Panc1 (cell line): ENCODE results near the gene TTLL12. TPM values are rescaled to one million over a fixed set of nuclear protein-coding genes. Genes with fewer than 3 reads are reported as not detected.

Experiments
- ATAC-seq: fragments of 200-7000 bp; cut with Tn5 transposase; 2 replicates; pipeline ENCODE4 v1.9.1; 2020; ENCODE audit warnings: mild to moderate bottlenecking, moderate library complexity
- BruUV-seq: library from RNA; stranded (reverse); fragments of 400-500 nt; replicated peaks from 2 replicates; lab custom pipeline; 2021; lab: Mats Ljungman, UMichigan
- CTCF ChIA-PET: fragments of 300-600 bp; sonication (Branson Sonifier 250); formaldehyde crosslinking; loops from one replicate; lab custom pipeline; 2022; ENCODE audit warnings: antibody characterized with exemption; lab: Charles Lee
- POLR2A ChIA-PET: fragments of 300-600 bp; sonication (Branson Sonifier 250); formaldehyde crosslinking; loops from one replicate; lab custom pipeline; 2022; ENCODE audit warnings: antibody characterized with exemption; lab: Charles Lee
- DNase-seq: peaks from one replicate; pipeline ENCODE4 v3.0.0-alpha.2; 2010; ENCODE audit warnings: low read depth, low spot score
- H3K27ac ChIP-seq: 2 replicates; pipeline ENCODE4 v1.5.1; 2011; ENCODE audit warnings: mild to moderate bottlenecking, low read length, inconsistent platforms
- H3K27me3 ChIP-seq: fragments of 200-500 bp; sonication (Bioruptor generic); 2 replicates; pipeline ENCODE4 v1.6.0; 2014; ENCODE audit warnings: low read length, inconsistent platforms; ENCODE audit not compliant: control insufficient read depth, insufficient read depth
- H3K36me3 ChIP-seq: fragments of 200-500 bp; sonication (Bioruptor generic); 2 replicates; pipeline ENCODE4 v1.5.1; 2014; ENCODE audit warnings: inconsistent platforms, mild to moderate bottlenecking, low read length, moderate library complexity; ENCODE audit not compliant: control insufficient read depth, insufficient read depth
- H3K4me1 ChIP-seq: 2 replicates; pipeline ENCODE4 v1.5.1; 2011; ENCODE audit warnings: inconsistent platforms, mild to moderate bottlenecking, low read length, moderate library complexity; ENCODE audit not compliant: control insufficient read depth, insufficient read depth
- H3K4me3 ChIP-seq, 2 experiments: 2 replicates each; pipeline ENCODE4 v1.5.1; 2011 to 2012; ENCODE audit warnings: low read depth in 2 of 2, low read length in 2 of 2, mild to moderate bottlenecking in 2 of 2, inconsistent platforms in 1 of 2, moderate library complexity in 1 of 2
- H3K9me3 ChIP-seq: fragments of 200-500 bp; sonication (Bioruptor generic); 2 replicates; pipeline ENCODE4 v1.5.1; 2014; ENCODE audit warnings: low read depth, mild to moderate bottlenecking, inconsistent platforms, low read length, moderate library complexity; ENCODE audit not compliant: control insufficient read depth, insufficient read depth
- POLR2AphosphoS5 ChIP-seq: IDR thresholded peaks from 2 replicates; pipeline ENCODE4 v1.6.1; 2012; ENCODE audit warnings: mild to moderate bottlenecking, low read depth, low read length, moderate library complexity
- SIN3A ChIP-seq: IDR thresholded peaks from 2 replicates; pipeline ENCODE4 v1.6.1; 2012; ENCODE audit warnings: low read depth, mild to moderate bottlenecking, low read length, moderate library complexity, borderline replicate concordance; ENCODE audit not compliant: insufficient read depth
- TCF7L2 ChIP-seq: IDR thresholded peaks from 2 replicates; pipeline ENCODE4 v1.6.1; 2011; ENCODE audit warnings: mild to moderate bottlenecking, low read depth, low read length, inconsistent platforms
- in situ Hi-C: cut with HindIII; loops from 2 replicates; pipeline ENCODE4 v1.10.0; 2016; ENCODE audit warnings: low sequenced_read_pairs, low pct_unique_long_range_greater_than_20kb
- intact Hi-C: fragments of 100-400 bp; cut with micrococcal nuclease; formaldehyde crosslinking; loops from one replicate; pipeline ENCODE4 v1.10.0; 2022; ENCODE audit not compliant: unreplicated experiment
- total RNA-seq: library from RNA; stranded (reverse); gene quantifications from one replicate; pipeline ENCODE4 v1.2.1, GENCODE V29; 2021; ENCODE audit not compliant: unreplicated experiment
- TF ChIP-seq, protein P1 (sequence below): fragments of 450-650 bp; IDR thresholded peaks from 2 replicates; pipeline ENCODE4 v1.5.1; 2017; ENCODE audit warnings: mild to moderate bottlenecking
- TF ChIP-seq, protein P2 (sequence below), 2 experiments: IDR thresholded peaks; 2 replicates each; pipeline ENCODE4 v1.6.1; 2011 to 2012; ENCODE audit warnings: low read depth in 2 of 2, control low read depth in 1 of 2, low read length in 1 of 2, mild to moderate bottlenecking in 1 of 2, moderate library complexity in 1 of 2; ENCODE audit not compliant: insufficient read depth in 1 of 2

Gene TTLL12
- total RNA-seq, 1 experiment from 2014 or later, result 26.3 TPM

DNA sequence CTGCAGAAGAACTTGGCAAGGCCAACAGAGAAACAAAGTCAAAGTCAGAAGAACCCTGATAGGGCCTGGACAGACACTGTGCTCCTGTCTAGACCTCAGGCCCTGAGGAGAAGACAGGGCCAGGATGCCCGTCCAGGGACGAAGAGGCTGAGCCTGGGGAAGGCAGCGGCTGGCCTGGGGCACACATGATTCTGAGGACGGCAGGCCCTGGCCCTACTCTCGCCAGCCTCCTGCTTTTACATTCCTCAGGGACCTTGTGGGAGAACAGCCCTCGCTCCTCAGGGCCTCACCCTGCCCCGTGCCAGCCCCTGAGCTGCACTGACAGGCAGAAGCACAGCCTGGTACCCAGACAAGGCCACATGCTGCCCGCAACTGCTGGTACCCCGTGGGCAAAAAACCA lies 43.6 kb upstream of the TTLL12 start:
- no peak overlapping the region for H3K4me3 ChIP-seq
- ChIA-PET POLR2A (no interaction called here), CTCF (no interaction called here)
- intact Hi-C loops, result no loop called here
- in situ Hi-C loops, result no loop called here
- no peaks in the 10 kb centered on the region for H3K27me3 ChIP-seq
- no peaks in the 10 kb centered on the region for H3K36me3 ChIP-seq
- DNase-seq (no peak), ATAC-seq (0 out of 2 replicates have a peak, but pooled peaks have one; percentile 6)
- BruUV-seq, result no TSS peak
- H3K9me3 ChIP-seq, result no peaks in the 10 kb centered on the region
- TF ChIP-seq TCF7L2 (no peak), SIN3A (no peak), POLR2AphosphoS5 (no peak)
- TF ChIP-seq, protein P1, sequence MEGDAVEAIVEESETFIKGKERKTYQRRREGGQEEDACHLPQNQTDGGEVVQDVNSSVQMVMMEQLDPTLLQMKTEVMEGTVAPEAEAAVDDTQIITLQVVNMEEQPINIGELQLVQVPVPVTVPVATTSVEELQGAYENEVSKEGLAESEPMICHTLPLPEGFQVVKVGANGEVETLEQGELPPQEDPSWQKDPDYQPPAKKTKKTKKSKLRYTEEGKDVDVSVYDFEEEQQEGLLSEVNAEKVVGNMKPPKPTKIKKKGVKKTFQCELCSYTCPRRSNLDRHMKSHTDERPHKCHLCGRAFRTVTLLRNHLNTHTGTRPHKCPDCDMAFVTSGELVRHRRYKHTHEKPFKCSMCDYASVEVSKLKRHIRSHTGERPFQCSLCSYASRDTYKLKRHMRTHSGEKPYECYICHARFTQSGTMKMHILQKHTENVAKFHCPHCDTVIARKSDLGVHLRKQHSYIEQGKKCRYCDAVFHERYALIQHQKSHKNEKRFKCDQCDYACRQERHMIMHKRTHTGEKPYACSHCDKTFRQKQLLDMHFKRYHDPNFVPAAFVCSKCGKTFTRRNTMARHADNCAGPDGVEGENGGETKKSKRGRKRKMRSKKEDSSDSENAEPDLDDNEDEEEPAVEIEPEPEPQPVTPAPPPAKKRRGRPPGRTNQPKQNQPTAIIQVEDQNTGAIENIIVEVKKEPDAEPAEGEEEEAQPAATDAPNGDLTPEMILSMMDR, result no peak
- TF ChIP-seq, protein P2, sequence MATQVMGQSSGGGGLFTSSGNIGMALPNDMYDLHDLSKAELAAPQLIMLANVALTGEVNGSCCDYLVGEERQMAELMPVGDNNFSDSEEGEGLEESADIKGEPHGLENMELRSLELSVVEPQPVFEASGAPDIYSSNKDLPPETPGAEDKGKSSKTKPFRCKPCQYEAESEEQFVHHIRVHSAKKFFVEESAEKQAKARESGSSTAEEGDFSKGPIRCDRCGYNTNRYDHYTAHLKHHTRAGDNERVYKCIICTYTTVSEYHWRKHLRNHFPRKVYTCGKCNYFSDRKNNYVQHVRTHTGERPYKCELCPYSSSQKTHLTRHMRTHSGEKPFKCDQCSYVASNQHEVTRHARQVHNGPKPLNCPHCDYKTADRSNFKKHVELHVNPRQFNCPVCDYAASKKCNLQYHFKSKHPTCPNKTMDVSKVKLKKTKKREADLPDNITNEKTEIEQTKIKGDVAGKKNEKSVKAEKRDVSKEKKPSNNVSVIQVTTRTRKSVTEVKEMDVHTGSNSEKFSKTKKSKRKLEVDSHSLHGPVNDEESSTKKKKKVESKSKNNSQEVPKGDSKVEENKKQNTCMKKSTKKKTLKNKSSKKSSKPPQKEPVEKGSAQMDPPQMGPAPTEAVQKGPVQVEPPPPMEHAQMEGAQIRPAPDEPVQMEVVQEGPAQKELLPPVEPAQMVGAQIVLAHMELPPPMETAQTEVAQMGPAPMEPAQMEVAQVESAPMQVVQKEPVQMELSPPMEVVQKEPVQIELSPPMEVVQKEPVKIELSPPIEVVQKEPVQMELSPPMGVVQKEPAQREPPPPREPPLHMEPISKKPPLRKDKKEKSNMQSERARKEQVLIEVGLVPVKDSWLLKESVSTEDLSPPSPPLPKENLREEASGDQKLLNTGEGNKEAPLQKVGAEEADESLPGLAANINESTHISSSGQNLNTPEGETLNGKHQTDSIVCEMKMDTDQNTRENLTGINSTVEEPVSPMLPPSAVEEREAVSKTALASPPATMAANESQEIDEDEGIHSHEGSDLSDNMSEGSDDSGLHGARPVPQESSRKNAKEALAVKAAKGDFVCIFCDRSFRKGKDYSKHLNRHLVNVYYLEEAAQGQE (IDR thresholded peaks at IDR 0.05; ENCODE audit: insufficient read depth in 1 of 2, low read depth in 2 of 2, low read length in 1 of 2), result no peak
- no peak overlapping the region for H3K27ac ChIP-seq
- H3K4me1 ChIP-seq, result no peaks in the 10 kb centered on the region

- intact Hi-C loops, result no loop called here
- Histone ChIP-seq H3K4me3 (no peak overlapping the region), H3K27me3 (no peaks in the 10 kb centered on the region), H3K27ac (no peak overlapping the region), H3K36me3 (no peaks in the 10 kb centered on the region), H3K4me1 (no peaks in the 10 kb centered on the region), H3K9me3 (no peaks in the 10 kb centered on the region)
- TF ChIP-seq TCF7L2 (no peak), SIN3A (no peak), POLR2AphosphoS5 (no peak)
- TF ChIP-seq, protein P2 (IDR thresholded peaks at IDR 0.05; ENCODE audit: insufficient read depth in 1 of 2, low read depth in 2 of 2, low read length in 1 of 2), result no peak
- TF ChIP-seq, protein P1, result no peak
- DNase-seq (no peak), ATAC-seq (no peak)
- POLR2A ChIA-PET, result no interaction called here
- in situ Hi-C loops, result no loop called here
- CTCF ChIA-PET, result no interaction called here
- BruUV-seq, result no TSS peak
Observed at GRCh38 chr22:43228863-43229262, 41.9 kb upstream of the TTLL12 start.
